K562 (cell line): ENCODE data around the gene PPP1R13L. TPM values are rescaled to one million over a fixed set of nuclear protein-coding genes. Genes with fewer than 3 reads are reported as not detected.

Source experiments
- ARHGAP35 ChIP-seq: fragments of 450-650 bp; IDR thresholded peaks from 2 replicates; pipeline ENCODE4 v1.6.1; 2018; ENCODE audit not compliant: partially characterized antibody
- BHLHE40 ChIP-seq: IDR thresholded peaks from 2 replicates; pipeline ENCODE4 v1.6.1; 2011; ENCODE audit warnings: low read length, improper control_type of control experiment
- BRCA1 ChIP-seq, 2 experiments: fragments of 450-650 bp in 1 of 2; sonication (generic) in 1 of 2; formaldehyde crosslinking in 1 of 2; IDR thresholded peaks; 2 replicates each; pipeline versions ENCODE4 v1.5.0 to v1.6.1; 2017 to 2020; ENCODE audit warnings: mild to moderate bottlenecking in 1 of 2, missing genetic modification reagents in 1 of 2
- CEBPG ChIP-seq, 3 experiments: fragments of 200-800 bp in 1 of 3; sonication (Bioruptor generic) in 1 of 3; sonication (generic) in 1 of 3; formaldehyde crosslinking in 1 of 3; IDR thresholded peaks in 2 of 3; conservative IDR thresholded peaks in 1 of 3; 2 replicates each; pipeline versions ENCODE4 v1.6.1 to v1.8.0; 2016 to 2022; ENCODE audit warnings: missing compliant biosample characterization in 2 of 3, missing genetic modification characterization in 2 of 3, mild to moderate bottlenecking in 1 of 3, missing genetic modification reagents in 1 of 3
- ELF4 ChIP-seq: fragments of 450-650 bp; formaldehyde crosslinking; IDR thresholded peaks from 2 replicates; pipeline ENCODE4 v1.4.0; 2022; ENCODE audit warnings: missing genetic modification characterization
- KDM1A ChIP-seq, 2 experiments: fragments of 450-650 bp; IDR thresholded peaks; 2 replicates each; pipeline ENCODE4 v1.6.1; 2016; ENCODE audit warnings: mild to moderate bottlenecking in 2 of 2
- KDM4B ChIP-seq, 2 experiments: fragments of 450-650 bp in 1 of 2; sonication (generic) in 1 of 2; IDR thresholded peaks; 2 replicates each; pipeline ENCODE4 v1.6.1; 2016 to 2017; ENCODE audit warnings: borderline replicate concordance in 2 of 2, antibody characterized with exemption in 1 of 2, low read depth in 1 of 2, mild to moderate bottlenecking in 1 of 2
- KDM5B ChIP-seq: fragments of 200-600 bp; sonication (generic); IDR thresholded peaks from 2 replicates; pipeline ENCODE4 v1.6.1; 2012; ENCODE audit warnings: low read depth, mild to moderate bottlenecking, moderate library complexity, low read length, control low read depth, inconsistent platforms; ENCODE audit not compliant: insufficient replicate concordance
- MAFG ChIP-seq: fragments of 450-650 bp; conservative IDR thresholded peaks from 2 replicates; pipeline ENCODE4 v1.6.1; 2016; ENCODE audit warnings: missing genetic modification characterization, missing compliant biosample characterization
- MCM3 ChIP-seq: fragments of 450-650 bp; IDR thresholded peaks from 2 replicates; pipeline ENCODE4 v1.6.1; 2016
- NELFE ChIP-seq: IDR thresholded peaks from 2 replicates; pipeline ENCODE4 v1.6.1; 2011; ENCODE audit warnings: mild to moderate bottlenecking; ENCODE audit not compliant: insufficient read depth, insufficient read length
- NONO ChIP-seq, 2 experiments: fragments of 200-400 bp in 1 of 2; fragments of 450-650 bp in 1 of 2; formaldehyde crosslinking in 1 of 2; IDR thresholded peaks; 2 replicates each; pipeline ENCODE4 v1.6.1; 2017; ENCODE audit warnings: low read depth in 2 of 2, mild to moderate bottlenecking in 2 of 2, moderate library complexity in 2 of 2, low read length in 1 of 2
- NUFIP1 ChIP-seq: fragments of 450-650 bp; IDR thresholded peaks from 2 replicates; pipeline ENCODE4 v1.6.1; 2018; ENCODE audit not compliant: partially characterized antibody
- POLR2A ChIP-seq: fragments of 450-650 bp; conservative IDR thresholded peaks from 2 replicates; pipeline ENCODE4 v1.6.1; 2016
- TAF9B ChIP-seq: fragments of 450-650 bp; IDR thresholded peaks from 2 replicates; pipeline ENCODE4 v1.6.1; 2018; ENCODE audit warnings: mild to moderate bottlenecking; ENCODE audit not compliant: partially characterized antibody
- TEAD4 ChIP-seq, 2 experiments: sonication (generic) in 1 of 2; formaldehyde crosslinking in 1 of 2; IDR thresholded peaks; 2 replicates each; pipeline versions ENCODE4 v1.6.1 to v1.8.0; 2012 to 2022; ENCODE audit warnings: borderline replicate concordance in 1 of 2, inconsistent platforms in 1 of 2, low read length in 1 of 2, mild to moderate bottlenecking in 1 of 2, missing genetic modification reagents in 1 of 2
- polyA plus RNA-seq, 8 experiments: library from polyadenylated mRNA; depleted of rRNA in 4 of 8; stranded (reverse) in 5 of 8; unstranded in 3 of 8; fragments of >200 nt; fragmentation: Nextera tagmentation in 2 of 8; fragmentation: Illumina TruSeq in 1 of 8; extraction: Ambion mirVana in 2 of 8; extraction: Trizol in 1 of 8; gene quantifications; 2 replicates each; pipeline versions ENCODE4 v1.2.1 to v1.2.3, GENCODE V29; 2011 to 2014; ENCODE audit warnings: inconsistent platforms in 1 of 8, missing spikeins in 1 of 8
- total RNA-seq, 7 experiments: library from RNA; depleted of rRNA in 6 of 7; stranded (reverse); fragments of >200 nt in 6 of 7; fragmentation: Illumina TruSeq in 2 of 7; extraction: Trizol in 2 of 7; gene quantifications; 2 replicates each; pipeline versions ENCODE4 v1.2.1 to v1.2.3, GENCODE V29; 2011 to 2021; ENCODE audit warnings: low replicate concordance in 1 of 7
- TF ChIP-seq, protein P1 (sequence below): fragments of 450-650 bp; IDR thresholded peaks from 2 replicates; pipeline ENCODE4 v1.6.1; 2016; ENCODE audit warnings: antibody characterized with exemption
- TF ChIP-seq, protein P2 (sequence below): sonication (generic); IDR thresholded peaks from 2 replicates; pipeline ENCODE4 v1.6.1; 2016
- TF ChIP-seq, protein P3 (sequence below): fragments of 450-650 bp; IDR thresholded peaks from one replicate; pipeline ENCODE4 v1.6.1; 2018; ENCODE audit warnings: mild to moderate bottlenecking, moderate library complexity; ENCODE audit not compliant: partially characterized antibody
- TF ChIP-seq, protein P4 (sequence below): fragments of 450-650 bp; formaldehyde crosslinking; IDR thresholded peaks from 2 replicates; pipeline ENCODE4 v1.4.0; 2020; ENCODE audit warnings: mild to moderate bottlenecking, moderate library complexity
- TF ChIP-seq, protein P5 (sequence below): fragments of 250-450 bp; sonication (Bioruptor Pico); IDR thresholded peaks from 2 replicates; pipeline ENCODE4 v1.4.0; 2020

PPP1R13L gene
- total and polyA plus RNA-seq, 9 of the 15 experiments (the other 6 are each of a cell fraction or from before 2014, with no cell fraction given) = 0.32 to 6.7 (median 2.0) TPM

DNA sequence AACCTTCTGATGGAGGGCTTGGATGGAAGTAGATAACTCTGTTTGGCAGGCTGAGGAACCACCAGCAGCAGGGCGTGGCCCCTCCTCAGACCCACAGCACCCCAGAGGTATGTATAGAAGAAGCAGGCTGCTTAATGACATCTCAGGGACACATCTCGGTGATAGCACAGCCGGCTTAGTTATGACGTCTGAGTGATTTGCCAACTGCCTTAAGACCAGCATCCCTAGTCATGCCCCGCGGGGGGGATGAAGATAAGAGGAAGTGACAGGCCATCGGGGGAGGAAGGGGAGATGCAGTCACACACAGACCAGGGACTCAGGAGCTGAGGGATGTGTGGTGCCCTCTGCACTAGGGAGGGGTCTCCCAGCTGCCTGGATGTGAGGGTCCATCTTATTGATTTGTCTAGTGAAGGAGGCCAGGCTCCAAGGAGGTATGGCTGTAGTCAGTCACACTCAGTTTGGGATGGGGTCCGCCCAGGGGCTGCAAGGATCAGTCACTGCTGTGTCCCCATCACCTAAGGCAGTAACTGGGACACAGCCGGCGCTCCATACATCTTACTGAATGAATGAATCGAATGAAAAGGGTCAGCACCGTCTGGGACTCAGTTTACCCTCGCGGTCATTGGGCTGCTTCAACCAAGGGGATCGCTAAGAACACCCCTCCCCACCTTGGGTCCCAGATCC lies 38.1 kb upstream of the PPP1R13L start (continued):
- TF ChIP-seq NONO (IDR thresholded peaks at IDR 0.05; ENCODE audit: low read depth in 2 of 2, low read length in 1 of 2) (0 out of 4 replicates have a peak, but pooled peaks of 1 of the 2 experiments have one; percentile 20), ELF4 (CRISPR knock-in tag) (no peak), TAF9B (peak; percentile 63), TEAD4 (IDR thresholded peaks at IDR 0.05; ENCODE audit: low read length) (peak; percentile 64; the same call in 1 of the 2 replicates), TEAD4 (CRISPR knock-in tag; IDR thresholded peaks at IDR 0.05; ENCODE audit: borderline replicate concordance) (no peak), KDM1A (IDR thresholded peaks at IDR 0.05) (peak; percentile 75 to 81; a peak in 3 of 4 replicates), POLR2A (peak; percentile 60), ARHGAP35 (peak; percentile 42), CEBPG (CRISPR knock-in tag; IDR thresholded peaks at IDR 0.05) (peak; percentile 56; the same call in 1 of the 2 replicates), CEBPG (tag; conservative IDR thresholded peaks at IDR 0.05 in 1 of 2, IDR thresholded peaks at IDR 0.05 in 1 of 2) (no peak), BRCA1 (IDR thresholded peaks at IDR 0.05) (no peak), BRCA1 (CRISPR knock-in tag; IDR thresholded peaks at IDR 0.05) (no peak), NUFIP1 (no peak), MCM3 (no peak), KDM5B (no peak), MAFG (tag) (peak; percentile 76), KDM4B (IDR thresholded peaks at IDR 0.05; ENCODE audit: borderline replicate concordance in 2 of 2, low read depth in 1 of 2) (peak in 1 of 2 experiments; percentile 82; a peak in 2 of 4 replicates), NELFE (no peak), BHLHE40 (peak; percentile 58)
- TF ChIP-seq, protein P1, sequence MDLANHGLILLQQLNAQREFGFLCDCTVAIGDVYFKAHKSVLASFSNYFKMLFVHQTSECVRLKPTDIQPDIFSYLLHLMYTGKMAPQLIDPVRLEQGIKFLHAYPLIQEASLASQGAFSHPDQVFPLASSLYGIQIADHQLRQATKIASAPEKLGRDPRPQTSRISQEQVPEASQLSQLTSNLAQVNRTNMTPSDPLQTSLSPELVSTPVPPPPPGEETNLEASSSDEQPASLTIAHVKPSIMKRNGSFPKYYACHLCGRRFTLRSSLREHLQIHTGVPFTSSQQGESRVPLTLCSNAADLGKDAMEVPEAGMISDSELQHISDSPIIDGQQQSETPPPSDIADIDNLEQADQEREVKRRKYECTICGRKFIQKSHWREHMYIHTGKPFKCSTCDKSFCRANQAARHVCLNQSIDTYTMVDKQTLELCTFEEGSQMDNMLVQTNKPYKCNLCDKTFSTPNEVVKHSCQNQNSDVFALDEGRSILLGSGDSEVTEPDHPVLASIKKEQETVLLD = 0 out of 2 replicates have a peak, but pooled peaks have one; percentile 18
- TF ChIP-seq, protein P2, sequence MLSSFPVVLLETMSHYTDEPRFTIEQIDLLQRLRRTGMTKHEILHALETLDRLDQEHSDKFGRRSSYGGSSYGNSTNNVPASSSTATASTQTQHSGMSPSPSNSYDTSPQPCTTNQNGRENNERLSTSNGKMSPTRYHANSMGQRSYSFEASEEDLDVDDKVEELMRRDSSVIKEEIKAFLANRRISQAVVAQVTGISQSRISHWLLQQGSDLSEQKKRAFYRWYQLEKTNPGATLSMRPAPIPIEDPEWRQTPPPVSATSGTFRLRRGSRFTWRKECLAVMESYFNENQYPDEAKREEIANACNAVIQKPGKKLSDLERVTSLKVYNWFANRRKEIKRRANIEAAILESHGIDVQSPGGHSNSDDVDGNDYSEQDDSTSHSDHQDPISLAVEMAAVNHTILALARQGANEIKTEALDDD = peak; percentile 96
- TF ChIP-seq, protein P3, sequence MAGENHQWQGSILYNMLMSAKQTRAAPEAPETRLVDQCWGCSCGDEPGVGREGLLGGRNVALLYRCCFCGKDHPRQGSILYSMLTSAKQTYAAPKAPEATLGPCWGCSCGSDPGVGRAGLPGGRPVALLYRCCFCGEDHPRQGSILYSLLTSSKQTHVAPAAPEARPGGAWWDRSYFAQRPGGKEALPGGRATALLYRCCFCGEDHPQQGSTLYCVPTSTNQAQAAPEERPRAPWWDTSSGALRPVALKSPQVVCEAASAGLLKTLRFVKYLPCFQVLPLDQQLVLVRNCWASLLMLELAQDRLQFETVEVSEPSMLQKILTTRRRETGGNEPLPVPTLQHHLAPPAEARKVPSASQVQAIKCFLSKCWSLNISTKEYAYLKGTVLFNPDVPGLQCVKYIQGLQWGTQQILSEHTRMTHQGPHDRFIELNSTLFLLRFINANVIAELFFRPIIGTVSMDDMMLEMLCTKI = no peak
- TF ChIP-seq, protein P4, sequence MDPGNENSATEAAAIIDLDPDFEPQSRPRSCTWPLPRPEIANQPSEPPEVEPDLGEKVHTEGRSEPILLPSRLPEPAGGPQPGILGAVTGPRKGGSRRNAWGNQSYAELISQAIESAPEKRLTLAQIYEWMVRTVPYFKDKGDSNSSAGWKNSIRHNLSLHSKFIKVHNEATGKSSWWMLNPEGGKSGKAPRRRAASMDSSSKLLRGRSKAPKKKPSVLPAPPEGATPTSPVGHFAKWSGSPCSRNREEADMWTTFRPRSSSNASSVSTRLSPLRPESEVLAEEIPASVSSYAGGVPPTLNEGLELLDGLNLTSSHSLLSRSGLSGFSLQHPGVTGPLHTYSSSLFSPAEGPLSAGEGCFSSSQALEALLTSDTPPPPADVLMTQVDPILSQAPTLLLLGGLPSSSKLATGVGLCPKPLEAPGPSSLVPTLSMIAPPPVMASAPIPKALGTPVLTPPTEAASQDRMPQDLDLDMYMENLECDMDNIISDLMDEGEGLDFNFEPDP (CRISPR knock-in tag) = no peak
- TF ChIP-seq, protein P5, sequence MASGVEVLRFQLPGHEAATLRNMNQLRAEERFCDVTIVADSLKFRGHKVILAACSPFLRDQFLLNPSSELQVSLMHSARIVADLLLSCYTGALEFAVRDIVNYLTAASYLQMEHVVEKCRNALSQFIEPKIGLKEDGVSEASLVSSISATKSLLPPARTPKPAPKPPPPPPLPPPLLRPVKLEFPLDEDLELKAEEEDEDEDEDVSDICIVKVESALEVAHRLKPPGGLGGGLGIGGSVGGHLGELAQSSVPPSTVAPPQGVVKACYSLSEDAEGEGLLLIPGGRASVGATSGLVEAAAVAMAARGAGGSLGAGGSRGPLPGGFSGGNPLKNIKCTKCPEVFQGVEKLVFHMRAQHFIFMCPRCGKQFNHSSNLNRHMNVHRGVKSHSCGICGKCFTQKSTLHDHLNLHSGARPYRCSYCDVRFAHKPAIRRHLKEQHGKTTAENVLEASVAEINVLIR (CRISPR knock-in tag) = peak; percentile 78
